OCI-LY3 (cell line): ENCODE results near the gene PLXDC2.

Experiments used
- H2AFZ ChIP-seq: fragments of 200-600, 300-600 bp; shearing (Covaris generic); 2 replicates; pipeline ENCODE4 v1.6.0; 2014; ENCODE audit warnings: antibody characterized with exemption, low read depth, low read length
- H3K27ac ChIP-seq: fragments of 200-600, 300-600 bp; sonication (generic); 2 replicates; pipeline ENCODE4 v1.5.1; 2014; ENCODE audit warnings: mild to moderate bottlenecking, low read length, moderate library complexity, mixed read lengths
- H3K27me3 ChIP-seq: fragments of 200-600, 300-600 bp; sonication (generic); 2 replicates; pipeline ENCODE4 v1.6.1; 2014; ENCODE audit warnings: low read depth, low read length, mixed read lengths
- H3K36me3 ChIP-seq: fragments of 200-600, 300-600 bp; sonication (generic); replicated peaks from 2 replicates; pipeline ENCODE3; 2014; ENCODE audit warnings: low read depth, low read length, mixed read lengths
- H3K4me1 ChIP-seq: fragments of 300-600, 200-600 bp; sonication (generic); 2 replicates; pipeline ENCODE4 v1.6.1; 2014; ENCODE audit warnings: low read length, mixed read lengths
- H3K4me2 ChIP-seq: fragments of 200-600, 300-600 bp; sonication (generic); 2 replicates; pipeline ENCODE4 v1.6.1; 2014; ENCODE audit warnings: low read length, mixed read lengths
- H3K4me3 ChIP-seq: fragments of 300-600, 200-600 bp; sonication (generic); 2 replicates; pipeline ENCODE4 v1.5.1; 2014; ENCODE audit warnings: antibody characterized with exemption, mild to moderate bottlenecking, low read length, moderate library complexity
- H3K79me2 ChIP-seq: fragments of 300-600, 200-600 bp; shearing (Covaris generic); 2 replicates; pipeline ENCODE4 v1.6.1; 2014; ENCODE audit warnings: mild to moderate bottlenecking, low read length, mixed read lengths
- H3K9ac ChIP-seq: fragments of 300-600, 200-600 bp; shearing (Covaris generic); 2 replicates; pipeline ENCODE4 v1.6.0; 2014; ENCODE audit warnings: mild to moderate bottlenecking, low read length, moderate library complexity
- H3K9me3 ChIP-seq: fragments of 200-600, 300-600 bp; shearing (Covaris generic); 2 replicates; pipeline ENCODE4 v1.6.1; 2014; ENCODE audit warnings: low read length, mixed read lengths; ENCODE audit not compliant: insufficient read depth
- H4K20me1 ChIP-seq: fragments of 200-600, 300-600 bp; sonication (generic); 2 replicates; pipeline ENCODE4 v1.6.1; 2016; ENCODE audit warnings: low read length, mixed read lengths; ENCODE audit not compliant: insufficient read depth
- CTCF ChIP-seq: fragments of 200-600, 300-600 bp; sonication (generic); IDR thresholded peaks from 2 replicates; pipeline ENCODE4 v1.5.1; 2014; ENCODE audit warnings: antibody characterized with exemption, low read length, low read depth
- EZH2phosphoT487 ChIP-seq: fragments of 200-600 bp; shearing (Covaris generic); IDR thresholded peaks from 2 replicates; pipeline ENCODE4 v1.6.1; 2018; ENCODE audit warnings: antibody characterized with exemption, mixed run types, low read depth

The PLXDC2 gene

GRCh38 chr10:19791032-19791431 lies 25.2 kb upstream of the PLXDC2 start:
- Histone ChIP-seq H2AFZ (no peak overlapping the region), H3K4me2 (no peak overlapping the region), H3K79me2 (no peaks in the 10 kb centered on the region), H3K4me3 (no peak overlapping the region), H3K9me3 (no peaks in the 10 kb centered on the region), H3K36me3 (no peaks in the 10 kb centered on the region), H3K27ac (no peak overlapping the region), H3K9ac (no peak overlapping the region), H3K4me1 (no peaks in the 10 kb centered on the region), H3K27me3 (no peaks in the 10 kb centered on the region), H4K20me1 (no peaks in the 10 kb centered on the region)
- no peak for TF ChIP-seq CTCF
- no peak for TF ChIP-seq EZH2phosphoT487

- Histone ChIP-seq H3K27ac (no peak overlapping the region), H4K20me1 (no peaks in the 10 kb centered on the region), H3K9ac (no peak overlapping the region), H3K9me3 (no peaks in the 10 kb centered on the region), H3K79me2 (no peaks in the 10 kb centered on the region), H3K4me3 (no peak overlapping the region), H2AFZ (no peak overlapping the region), H3K4me1 (no peaks in the 10 kb centered on the region), H3K4me2 (no peak overlapping the region), H3K27me3 (no peaks in the 10 kb centered on the region), H3K36me3 (no peaks in the 10 kb centered on the region)
- TF ChIP-seq CTCF: no peak
- no peak for TF ChIP-seq EZH2phosphoT487
Measured at GRCh38 chr10:19795684-19796083, 20.5 kb upstream of the PLXDC2 start.

GRCh38 chr10:19800161-19800560 lies 16.1 kb upstream of the PLXDC2 start:
- no peaks in the 10 kb centered on the region for H3K4me1 ChIP-seq
- no peak overlapping the region for H3K4me2 ChIP-seq
- H3K36me3 ChIP-seq: no peaks in the 10 kb centered on the region
- H3K9me3 ChIP-seq: no peaks in the 10 kb centered on the region
- TF ChIP-seq EZH2phosphoT487: no peak
- TF ChIP-seq CTCF: no peak
- no peaks in the 10 kb centered on the region for H3K27me3 ChIP-seq
- H3K9ac ChIP-seq: no peak overlapping the region
- no peaks in the 10 kb centered on the region for H3K79me2 ChIP-seq
- no peak overlapping the region for H3K27ac ChIP-seq
- H4K20me1 ChIP-seq: no peaks in the 10 kb centered on the region
- no peak overlapping the region for H3K4me3 ChIP-seq
- no peak overlapping the region for H2AFZ ChIP-seq

DNA sequence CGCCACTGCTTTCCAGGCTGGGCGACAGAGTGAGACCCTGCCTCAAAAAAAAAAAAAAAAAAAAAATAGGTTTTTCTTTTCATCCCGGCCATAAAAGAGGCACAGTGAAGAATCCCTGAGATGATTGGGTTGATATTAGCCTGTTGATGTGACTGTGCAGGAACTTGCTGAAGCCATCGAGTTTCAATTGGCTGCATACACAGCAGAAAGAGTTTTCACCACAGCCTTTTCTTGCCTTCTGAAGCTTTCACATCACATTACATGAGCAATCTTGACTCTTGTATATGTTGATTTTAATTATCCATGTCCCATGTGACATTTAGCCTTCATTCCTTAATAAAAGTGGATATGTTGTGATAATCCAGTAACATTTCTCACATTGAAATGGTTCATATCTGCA lies 14.9 kb upstream of the PLXDC2 start:
- Histone ChIP-seq H2AFZ (no peak overlapping the region), H3K79me2 (no peaks in the 10 kb centered on the region), H3K9ac (no peak overlapping the region), H4K20me1 (no peaks in the 10 kb centered on the region), H3K36me3 (no peaks in the 10 kb centered on the region), H3K4me3 (no peak overlapping the region), H3K27ac (no peak overlapping the region), H3K4me2 (no peak overlapping the region), H3K27me3 (no peaks in the 10 kb centered on the region), H3K4me1 (no peaks in the 10 kb centered on the region), H3K9me3 (no peaks in the 10 kb centered on the region)
- TF ChIP-seq CTCF (no peak), EZH2phosphoT487 (no peak)
